Measurements from ENCODE around the gene MYL7. TPM values are rescaled to one million over a fixed set of nuclear protein-coding genes. Genes with fewer than 3 reads are reported as not detected.

Gene MYL7
- total RNA-seq, 2 experiments from 2014 or later = not detected

- Histone ChIP-seq H3K36me3 (ENCODE audit: insufficient read depth, low read length) (no peaks in the 10 kb centered on the region), H3K9me3 (ENCODE audit: control insufficient read depth in 1 of 2, insufficient read depth in 1 of 2, low read length in 2 of 2) (no peaks in the 10 kb centered on the region), H3K4me1 (ENCODE audit: insufficient read depth, low read length) (no peaks in the 10 kb centered on the region), H3K4me3 (ENCODE audit: low read length) (no peak overlapping the region), H3K27ac (ENCODE audit: low read depth in 1 of 2, low read length in 2 of 2) (no peak overlapping the region), H3K27me3 (ENCODE audit: control insufficient read depth in 1 of 2, insufficient read depth in 2 of 2, low read length in 2 of 2) (no peaks in the 10 kb centered on the region)
- ATAC-seq (ENCODE audit: poor library complexity) (no peak), DNase-seq (peak in 1 of 14 experiments; percentile 6)
- Mint-ChIP-seq H3K4me3 (no peak overlapping the region), H3K27ac (no peak overlapping the region), H3K36me3 (ENCODE audit: low read depth) (no peaks in the 10 kb centered on the region), H3K9me3 (no peaks in the 10 kb centered on the region), H3K27me3 (peaks cover 4% of the 10 kb centered on the region), H3K4me1 (ENCODE audit: low read depth) (no peaks in the 10 kb centered on the region)
- intact Hi-C loops (cut with DNase I, micrococcal nuclease) = no loop called here
- POLR2A ChIA-PET = no interaction called here
- no peak for TF ChIP-seq CTCF (IDR thresholded peaks at IDR 0.05)
- CTCF ChIA-PET = no interaction called here
Measured at GRCh38 chr7:44188480-44189225, 47.5 kb upstream of the MYL7 start.

GRCh38 chr7:44187636-44188416 is 46.7 kb upstream of the MYL7 start:
- H3K36me3 Mint-ChIP-seq (ENCODE audit: low read depth) = no peaks in the 10 kb centered on the region
- CTCF ChIA-PET = no interaction called here
- Histone ChIP-seq H3K36me3 (ENCODE audit: insufficient read depth, low read length) (no peaks in the 10 kb centered on the region), H3K4me3 (ENCODE audit: low read length) (no peak overlapping the region), H3K27ac (ENCODE audit: low read depth in 1 of 2, low read length in 2 of 2) (no peak overlapping the region), H3K9me3 (ENCODE audit: control insufficient read depth in 1 of 2, insufficient read depth in 1 of 2, low read length in 2 of 2) (peaks cover 0 to 1% of the 10 kb centered on the region in 2 experiments), H3K4me1 (ENCODE audit: insufficient read depth, low read length) (no peaks in the 10 kb centered on the region), H3K27me3 (ENCODE audit: control insufficient read depth in 1 of 2, insufficient read depth in 2 of 2, low read length in 2 of 2) (no peaks in the 10 kb centered on the region)
- no peak overlapping the region for H3K27ac Mint-ChIP-seq
- ATAC-seq (ENCODE audit: poor library complexity) = no peak
- intact Hi-C loops (cut with DNase I, micrococcal nuclease) = no loop called here
- POLR2A ChIA-PET = no interaction called here
- TF ChIP-seq CTCF (IDR thresholded peaks at IDR 0.05) = no peak
- no peaks in the 10 kb centered on the region for H3K4me1 Mint-ChIP-seq (ENCODE audit: low read depth)
- no peak overlapping the region for H3K4me3 Mint-ChIP-seq
- no peaks in the 10 kb centered on the region for H3K9me3 Mint-ChIP-seq
- peak in 1 of 14 experiments; percentile 23 for DNase-seq
- H3K27me3 Mint-ChIP-seq = peaks cover 4% of the 10 kb centered on the region

- Mint-ChIP-seq H3K9me3 (peaks cover 2% of the 10 kb centered on the region), H3K36me3 (ENCODE audit: low read depth) (no peaks in the 10 kb centered on the region), H3K27ac (no peak overlapping the region), H3K4me3 (no peak overlapping the region), H3K27me3 (no peaks in the 10 kb centered on the region), H3K4me1 (ENCODE audit: low read depth) (no peaks in the 10 kb centered on the region)
- POLR2A ChIA-PET = no interaction called here
- DNase-seq (peak in 1 of 14 experiments; percentile 2), ATAC-seq (ENCODE audit: poor library complexity) (no peak)
- CTCF ChIA-PET = no interaction called here
- intact Hi-C loops (cut with DNase I, micrococcal nuclease) = no loop called here
- Histone ChIP-seq H3K27me3 (ENCODE audit: control insufficient read depth in 1 of 2, insufficient read depth in 2 of 2, low read length in 2 of 2) (no peaks in the 10 kb centered on the region), H3K4me3 (ENCODE audit: low read length) (no peak overlapping the region), H3K27ac (ENCODE audit: low read depth in 1 of 2, low read length in 2 of 2) (no peak overlapping the region), H3K4me1 (ENCODE audit: insufficient read depth, low read length) (no peaks in the 10 kb centered on the region), H3K36me3 (ENCODE audit: insufficient read depth, low read length) (no peaks in the 10 kb centered on the region), H3K9me3 (ENCODE audit: control insufficient read depth in 1 of 2, insufficient read depth in 1 of 2, low read length in 2 of 2) (peaks cover 0 to 4% of the 10 kb centered on the region in 2 experiments)
- TF ChIP-seq CTCF (IDR thresholded peaks at IDR 0.05) = no peak
Measured at GRCh38 chr7:44186736-44187135, 45.6 kb upstream of the MYL7 start.

All from CD4-positive, alpha-beta T cell (primary cell).